ENCODE measurements around the gene KLHDC3. TPM values are rescaled to one million over a fixed set of nuclear protein-coding genes. Genes with fewer than 3 reads are reported as not detected.

Gene KLHDC3
- total and polyA plus RNA-seq, 10 of the 15 experiments (the other 5 are each of a cell fraction or from before 2014, with no cell fraction given), result 2.4 to 102 (median 55.4) TPM

DNA sequence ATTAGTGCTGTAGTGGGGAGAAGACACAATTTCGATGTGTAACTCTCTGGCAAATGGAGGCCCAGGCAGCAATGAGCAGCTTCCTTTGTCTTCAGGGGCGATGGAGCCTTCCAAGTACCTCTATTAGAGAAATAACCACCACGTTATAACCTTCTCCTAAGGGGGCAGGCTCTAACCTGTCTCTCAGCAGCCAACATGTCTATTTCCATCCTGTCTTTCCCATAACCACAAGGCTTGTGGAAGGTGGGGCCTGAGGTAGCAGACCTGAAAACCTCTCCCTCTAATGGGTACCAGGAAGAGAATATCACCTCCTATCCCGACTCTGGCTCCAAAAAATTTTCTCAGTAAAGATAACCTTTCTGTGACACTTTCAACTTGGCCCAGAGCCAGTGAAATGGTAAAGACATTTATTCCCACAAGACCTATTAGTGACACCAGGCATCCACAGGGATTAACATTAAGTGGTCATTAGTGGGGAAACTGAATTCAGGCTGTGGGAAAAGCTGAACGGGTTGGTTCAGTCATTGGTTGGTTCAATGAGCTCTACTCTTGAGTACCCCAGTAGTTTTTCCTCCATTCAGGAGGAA lies 39.0 kb upstream of the KLHDC3 start:
- peaks cover 25% of the 10 kb centered on the region for H3K79me2 ChIP-seq (ENCODE audit: control insufficient read depth, insufficient read depth, low read length)
- POLR2A ChIA-PET, result interaction anchor here (1.0 kb wide), 1 partner anchor 9 kb away, joined by 10 read pairs; the partner anchor contains the start of gene PPP2R5D
- DNase-seq (ENCODE audit: low read depth, low spot score) (no peak), ATAC-seq (no peak), FAIRE-seq (no peak)
- H3K27me3 ChIP-seq (replicated peaks in 1 of 2; ENCODE audit: control insufficient read depth in 2 of 2, insufficient read depth in 2 of 2, low read length in 1 of 2), result no peaks in the 10 kb centered on the region
- CTCF ChIA-PET, result interaction anchor here (0.6 kb wide), 2 partner anchors 403 to 761 kb away, joined by 3 read pairs; no protein-coding TSS in a partner anchor
- no peak overlapping the region for H3K27ac ChIP-seq (ENCODE audit: control insufficient read depth, insufficient read depth)
- intact Hi-C loops (cut with micrococcal nuclease; ENCODE audit: unreplicated experiment) (no loop called here), in situ Hi-C loops (cut with MboI) (no loop called here)
- H3K9me3 ChIP-seq (replicated peaks; ENCODE audit: control insufficient read depth, insufficient read depth, low read length), result no peaks in the 10 kb centered on the region
- WGBS (ENCODE audit: insufficient coverage, insufficient replicate concordance, low lambda C conversion rate, missing lambda C conversion rate), result 98% methylated on average over 5 of the region's 5 CpGs
- SMC1A ChIA-PET (ENCODE audit: uncharacterized antibody, unreplicated experiment), result interaction anchor here (1.1 to 2.2 kb wide), 2 partner anchors 9 to 17 kb away, joined by 4 to 8 read pairs; partner anchors contain the start of gene PPP2R5D
- RAD21 ChIA-PET (ENCODE audit: unreplicated experiment), result interaction anchor here (0.7 kb wide), 1 partner anchor 9 kb away, joined by 3 read pairs; the partner anchor contains the start of gene PPP2R5D
- no peak overlapping the region for H3K4me2 ChIP-seq (ENCODE audit: control insufficient read depth, insufficient read depth)
- no peak overlapping the region for H3K4me3 ChIP-seq
- no peaks in the 10 kb centered on the region for H4K20me1 ChIP-seq (ENCODE audit: control insufficient read depth, insufficient read depth)
- no peak overlapping the region for H3K9ac ChIP-seq (ENCODE audit: control insufficient read depth, insufficient read depth, low read length)
- no TSS peak for BruUV-seq (replicated peaks)
- H2AFZ ChIP-seq (ENCODE audit: control insufficient read depth, low read depth, low read length), result no peak overlapping the region
- peaks cover 9% of the 10 kb centered on the region for H3K4me1 ChIP-seq (ENCODE audit: control insufficient read depth, insufficient read depth, low read length)
- H3K36me3 ChIP-seq (ENCODE audit: control insufficient read depth in 2 of 2, insufficient read depth in 2 of 2, low read length in 1 of 2), result no peaks in the 10 kb centered on the region; a peak in 1 of 4 replicates
- TF ChIP-seq NR2C1 (IDR thresholded peaks at IDR 0.05) (no peak), NFXL1 (IDR thresholded peaks at IDR 0.05; ENCODE audit: borderline replicate concordance) (no peak), RCOR1 (conservative IDR thresholded peaks at IDR 0.05; ENCODE audit: low read depth, low read length) (no peak), IRF4 (IDR thresholded peaks at IDR 0.05; ENCODE audit: low read depth, low read length) (no peak), HDGF (IDR thresholded peaks at IDR 0.05) (no peak), PML (IDR thresholded peaks at IDR 0.05; ENCODE audit: low read length) (no peak), ATF7 (IDR thresholded peaks at IDR 0.05; ENCODE audit: low read depth) (no peak), POLR2AphosphoS2 (IDR thresholded peaks at IDR 0.05; ENCODE audit: low read depth, low read length) (no peak), ESRRA (IDR thresholded peaks at IDR 0.05; ENCODE audit: low read length) (no peak), ZNF687 (IDR thresholded peaks at IDR 0.05) (no peak), CHD2 (IDR thresholded peaks at IDR 0.05; ENCODE audit: borderline replicate concordance, low read depth, low read length) (no peak), CTCF (IDR thresholded peaks at IDR 0.05 in 2 of 3, conservative IDR thresholded peaks at IDR 0.05 in 1 of 3; ENCODE audit: control insufficient read depth in 2 of 3, extremely low read depth in 1 of 3, insufficient read depth in 1 of 3, low read depth in 3 of 3, low read length in 3 of 3) (no peak), SMAD1 (IDR thresholded peaks at IDR 0.05; ENCODE audit: low read depth, partially characterized antibody) (no peak), SUPT20H (IDR thresholded peaks at IDR 0.05; ENCODE audit: borderline replicate concordance, control insufficient read depth, low read depth, low read length) (no peak), FOXM1 (IDR thresholded peaks at IDR 0.05; ENCODE audit: low read depth, low read length) (no peak)
- TF ChIP-seq, protein P1, sequence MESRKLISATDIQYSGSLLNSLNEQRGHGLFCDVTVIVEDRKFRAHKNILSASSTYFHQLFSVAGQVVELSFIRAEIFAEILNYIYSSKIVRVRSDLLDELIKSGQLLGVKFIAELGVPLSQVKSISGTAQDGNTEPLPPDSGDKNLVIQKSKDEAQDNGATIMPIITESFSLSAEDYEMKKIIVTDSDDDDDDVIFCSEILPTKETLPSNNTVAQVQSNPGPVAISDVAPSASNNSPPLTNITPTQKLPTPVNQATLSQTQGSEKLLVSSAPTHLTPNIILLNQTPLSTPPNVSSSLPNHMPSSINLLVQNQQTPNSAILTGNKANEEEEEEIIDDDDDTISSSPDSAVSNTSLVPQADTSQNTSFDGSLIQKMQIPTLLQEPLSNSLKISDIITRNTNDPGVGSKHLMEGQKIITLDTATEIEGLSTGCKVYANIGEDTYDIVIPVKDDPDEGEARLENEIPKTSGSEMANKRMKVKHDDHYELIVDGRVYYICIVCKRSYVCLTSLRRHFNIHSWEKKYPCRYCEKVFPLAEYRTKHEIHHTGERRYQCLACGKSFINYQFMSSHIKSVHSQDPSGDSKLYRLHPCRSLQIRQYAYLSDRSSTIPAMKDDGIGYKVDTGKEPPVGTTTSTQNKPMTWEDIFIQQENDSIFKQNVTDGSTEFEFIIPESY (IDR thresholded peaks at IDR 0.05), result no peak

All from GM12878 (cell line).